H1 (cell line): ENCODE data around the gene TMEM182. TPM values are rescaled to one million over a fixed set of nuclear protein-coding genes. Genes with fewer than 3 reads are reported as not detected.

Experiments used
- CTCF ChIA-PET: fragments of 300-600 bp; sonication (Branson Sonifier 250); formaldehyde crosslinking; loops from one replicate; lab custom pipeline; 2021; ENCODE audit not compliant: partially characterized antibody; lab: Charles Lee
- POLR2A ChIA-PET: fragments of 300-600 bp; sonication (Branson Sonifier 250); formaldehyde crosslinking; loops from one replicate; lab custom pipeline; 2021; ENCODE audit warnings: inconsistent platforms; ENCODE audit not compliant: partially characterized antibody; lab: Charles Lee
- DNase-seq, 2 experiments: peaks; one replicate each; pipeline versions ENCODE4 v3.0.0 to v3.0.0-alpha.2; 2010 to 2022; ENCODE audit warnings: low spot score in 2 of 2, low read depth in 1 of 2, mixed read lengths in 1 of 2
- FAIRE-seq: peaks from 2 replicates; lab custom pipeline; 2011; peaks lifted over from hg19 to GRCh38; lab: Jason Lieb, UNC
- H2AFZ ChIP-seq: 2 replicates; pipeline ENCODE4 v1.8.1; 2012; ENCODE audit warnings: low read length, inconsistent platforms
- H2AK5ac ChIP-seq: 2 replicates; pipeline ENCODE4 v1.6.1; 2013; ENCODE audit warnings: low read depth, low read length
- H2BK120ac ChIP-seq: replicated peaks from 2 replicates; pipeline ENCODE3; 2013; ENCODE audit warnings: low read depth, low read length, inconsistent platforms
- H2BK12ac ChIP-seq: 2 replicates; pipeline ENCODE4 v1.6.1; 2013; ENCODE audit warnings: low read depth, low read length
- H2BK15ac ChIP-seq: 2 replicates; pipeline ENCODE4 v1.6.1; 2013; ENCODE audit warnings: low read length
- H2BK20ac ChIP-seq: 2 replicates; pipeline ENCODE4 v1.6.1; 2013; ENCODE audit warnings: low read length
- H2BK5ac ChIP-seq: 2 replicates; pipeline ENCODE4 v1.6.1; 2013; ENCODE audit warnings: low read depth, low read length
- H3K14ac ChIP-seq: 2 replicates; pipeline ENCODE4 v1.6.1; 2013; ENCODE audit warnings: inconsistent platforms; ENCODE audit not compliant: insufficient read length
- H3K18ac ChIP-seq: 2 replicates; pipeline ENCODE4 v1.6.1; 2013; ENCODE audit warnings: low read length; ENCODE audit errors: extremely low read depth
- H3K23ac ChIP-seq: 2 replicates; pipeline ENCODE4 v1.6.1; 2013; ENCODE audit warnings: inconsistent platforms; ENCODE audit not compliant: insufficient read length
- H3K23me2 ChIP-seq: 2 replicates; pipeline ENCODE4 v1.6.1; 2013; ENCODE audit warnings: low read depth, low read length
- H3K27ac ChIP-seq: 2 replicates; pipeline ENCODE4 v1.6.1; 2011; ENCODE audit warnings: low read depth, low read length, inconsistent platforms
- H3K27me3 ChIP-seq, 4 experiments: replicated peaks in 1 of 4; 1 replicate in 1 of 4; 2 replicates in 3 of 4; pipeline versions ENCODE4 v1.6.1 to v1.8.1; 2011 to 2013; ENCODE audit warnings: low read length in 3 of 4, mild to moderate bottlenecking in 3 of 4, inconsistent platforms in 2 of 4, mixed read lengths in 2 of 4, moderate library complexity in 1 of 4; ENCODE audit not compliant: control insufficient read depth in 3 of 4, insufficient read depth in 3 of 4; ENCODE audit errors: extremely low read depth in 1 of 4
- H3K36me3 ChIP-seq, 4 experiments: 2 replicates each; pipeline versions ENCODE4 v1.6.1 to v1.8.1; 2011 to 2013; ENCODE audit warnings: mild to moderate bottlenecking in 4 of 4, low read length in 3 of 4, moderate library complexity in 2 of 4, control low read depth in 1 of 4, inconsistent platforms in 1 of 4; ENCODE audit not compliant: insufficient read depth in 4 of 4, control insufficient read depth in 2 of 4
- H3K4ac ChIP-seq: replicated peaks from 2 replicates; pipeline ENCODE3; 2013; ENCODE audit warnings: low read length, low read depth, mixed read lengths, inconsistent platforms; ENCODE audit not compliant: insufficient read length
- H3K4me1 ChIP-seq, 4 experiments: replicated peaks in 1 of 4; 1 replicate in 1 of 4; 2 replicates in 3 of 4; pipeline versions ENCODE4 v1.6.1 to v1.8.1; 2011 to 2013; ENCODE audit warnings: low read length in 3 of 4, inconsistent platforms in 2 of 4, mixed read lengths in 1 of 4; ENCODE audit not compliant: insufficient read depth in 4 of 4, control insufficient read depth in 3 of 4
- H3K4me2 ChIP-seq, 2 experiments: 2 replicates each; pipeline versions ENCODE4 v1.6.1 to v1.8.1; 2011 to 2013; ENCODE audit warnings: low read depth in 2 of 2, low read length in 2 of 2, control low read depth in 1 of 2, inconsistent platforms in 1 of 2, mild to moderate bottlenecking in 1 of 2; ENCODE audit not compliant: insufficient read depth in 1 of 2
- H3K4me3 ChIP-seq, 4 experiments: fragments of 200-600, 300-600 bp in 1 of 4; sonication (generic), shearing (Covaris generic), sonication (Bioruptor Twin) in 1 of 4; 2 replicates each; pipeline versions ENCODE4 v1.5.1 to v1.8.1; 2011 to 2016; ENCODE audit warnings: low read length in 4 of 4, low read depth in 3 of 4, control low read depth in 2 of 4, inconsistent platforms in 2 of 4, mild to moderate bottlenecking in 2 of 4, mixed read lengths in 1 of 4, moderate library complexity in 1 of 4; ENCODE audit not compliant: insufficient read depth in 2 of 4; ENCODE audit errors: extremely low read depth in 1 of 4
- H3K56ac ChIP-seq: replicated peaks from 2 replicates; pipeline ENCODE3; 2013; ENCODE audit warnings: low read depth, mild to moderate bottlenecking, mixed read lengths, low read length, inconsistent platforms; ENCODE audit not compliant: insufficient read length
- H3K79me1 ChIP-seq: 2 replicates; pipeline ENCODE4 v1.6.1; 2013; ENCODE audit warnings: low read depth, low read length, control low read depth
- H3K79me2 ChIP-seq, 2 experiments: 2 replicates each; pipeline versions ENCODE4 v1.6.1 to v1.8.1; 2012 to 2013; ENCODE audit warnings: low read length in 2 of 2, mild to moderate bottlenecking in 2 of 2, inconsistent platforms in 1 of 2; ENCODE audit not compliant: insufficient read depth in 2 of 2, control insufficient read depth in 1 of 2
- H3K9ac ChIP-seq, 4 experiments: replicated peaks in 1 of 4; 1 replicate in 1 of 4; 2 replicates in 3 of 4; pipeline versions ENCODE4 v1.6.1 to v1.8.1; 2011 to 2013; ENCODE audit warnings: low read depth in 3 of 4, low read length in 3 of 4, control low read depth in 2 of 4, mild to moderate bottlenecking in 2 of 4, moderate library complexity in 2 of 4, inconsistent platforms in 1 of 4; ENCODE audit errors: extremely low read depth in 1 of 4
- H3K9me3 ChIP-seq, 2 experiments: 2 replicates each; pipeline versions ENCODE4 v1.6.1 to v1.8.1; 2012 to 2013; ENCODE audit warnings: mild to moderate bottlenecking in 2 of 2, moderate library complexity in 2 of 2, control low read depth in 1 of 2, inconsistent platforms in 1 of 2, low read depth in 1 of 2, low read length in 1 of 2, mixed read lengths in 1 of 2; ENCODE audit not compliant: insufficient read depth in 2 of 2
- H4K20me1 ChIP-seq, 2 experiments: replicated peaks in 1 of 2; 2 replicates each; pipeline versions ENCODE3 to v1.8.1; 2011 to 2013; ENCODE audit warnings: inconsistent platforms in 2 of 2, low read length in 2 of 2, mild to moderate bottlenecking in 1 of 2; ENCODE audit not compliant: insufficient read depth in 2 of 2, control insufficient read depth in 1 of 2
- H4K5ac ChIP-seq: 2 replicates; pipeline ENCODE4 v1.6.1; 2013; ENCODE audit warnings: low read length, low read depth, mixed read lengths, inconsistent platforms; ENCODE audit not compliant: insufficient read length
- H4K8ac ChIP-seq: 2 replicates; pipeline ENCODE4 v1.8.0; 2013; ENCODE audit warnings: mild to moderate bottlenecking, moderate library complexity, low read length, inconsistent platforms; ENCODE audit not compliant: insufficient read depth; ENCODE audit errors: extremely low read depth
- H4K91ac ChIP-seq: replicated peaks from 2 replicates; pipeline ENCODE3; 2013; ENCODE audit warnings: low read length, mixed read lengths, inconsistent platforms; ENCODE audit not compliant: insufficient read length
- BACH1 ChIP-seq: IDR thresholded peaks from 2 replicates; pipeline ENCODE4 v1.6.1; 2012; ENCODE audit warnings: low read length, improper control_type of control experiment
- BCL11A ChIP-seq, 2 experiments: IDR thresholded peaks; one replicate each; pipeline ENCODE4 v1.6.1; 2011; ENCODE audit warnings: low read depth in 2 of 2, low read length in 2 of 2, mild to moderate bottlenecking in 2 of 2
- CBX8 ChIP-seq: fragments of 300-800, 300-1000 bp; sonication (generic); IDR thresholded peaks from 2 replicates; pipeline ENCODE4 v1.7.1; 2016; ENCODE audit warnings: low read depth, low read length, borderline replicate concordance
- FOSL1 ChIP-seq: IDR thresholded peaks from 2 replicates; pipeline ENCODE4 v1.6.1; 2011; ENCODE audit warnings: mild to moderate bottlenecking, low read depth, low read length, moderate library complexity; ENCODE audit not compliant: insufficient read depth
- JUND ChIP-seq: IDR thresholded peaks from 2 replicates; pipeline ENCODE4 v1.6.1; 2011; ENCODE audit warnings: mild to moderate bottlenecking, improper control_type of control experiment, low read length
- MAX ChIP-seq: IDR thresholded peaks from 2 replicates; pipeline ENCODE4 v1.6.1; 2012; ENCODE audit warnings: inconsistent platforms
- NRF1 ChIP-seq: IDR thresholded peaks from 2 replicates; pipeline ENCODE4 v1.6.1; 2011; ENCODE audit warnings: mild to moderate bottlenecking, low read depth, low read length, improper control_type of control experiment
- PHF8 ChIP-seq: fragments of 200-600 bp; sonication (generic); conservative IDR thresholded peaks from 2 replicates; pipeline ENCODE4 v1.7.1; 2012; ENCODE audit warnings: low read depth, mild to moderate bottlenecking, inconsistent platforms, low read length, moderate library complexity
- WGBS, 2 experiments: shearing (Covaris generic) in 1 of 2; methylation state at CpG; one replicate each; pipeline versions ENCODE4 v1.1.6 to v1.1.7; 2013 to 2015; ENCODE audit warnings: low lambda C conversion rate in 2 of 2, mixed read lengths in 2 of 2, inconsistent platforms in 1 of 2, low coverage in 1 of 2, missing lambda C conversion rate in 1 of 2; ENCODE audit not compliant: insufficient replicate concordance in 2 of 2, insufficient coverage in 1 of 2, insufficient read length in 1 of 2; ENCODE audit errors: extremely low coverage in 1 of 2, missing lambda C conversion rate in 1 of 2; 5-methylcytosine and 5-hydroxymethylcytosine counted together
- polyA plus RNA-seq, 7 experiments: library from polyadenylated mRNA; depleted of rRNA in 3 of 7; stranded (reverse) in 5 of 7; unstranded in 2 of 7; fragments of >200 nt in 5 of 7; fragments of 200-250 nt in 2 of 7; gene quantifications; 1 replicate in 5 of 7; 2 replicates in 1 of 7; 4 replicates in 1 of 7; pipeline versions ENCODE4 v1.2.1 to v1.2.3, GENCODE V29; 2011 to 2013; ENCODE audit warnings: missing spikeins in 2 of 7, mixed read lengths in 2 of 7
- total RNA-seq: library from RNA; stranded (reverse); fragmentation: NEBNext Ultra II Directional; extraction: Animal tissue kit (Norgen Biotek cat#: 25700); gene quantifications from 2 replicates; pipeline ENCODE4 v1.2.1, GENCODE V29; 2021
- TF ChIP-seq, protein P1 (sequence below): IDR thresholded peaks from 2 replicates; pipeline ENCODE4 v1.6.1; 2011; ENCODE audit warnings: low read length, improper control_type of control experiment

The TMEM182 gene
- total and polyA plus RNA-seq, 2 of the 8 experiments (the other 6 are each of a cell fraction or from before 2014, with no cell fraction given): 3.1 to 4.3 TPM

- no peaks in the 10 kb centered on the region for H4K20me1 ChIP-seq
- no peak overlapping the region for H3K4me3 ChIP-seq
- H3K56ac ChIP-seq: no peak overlapping the region
- no peak overlapping the region for H2BK120ac ChIP-seq
- no peak overlapping the region for H3K23ac ChIP-seq
- ChIA-PET CTCF (no interaction called here), POLR2A (no interaction called here)
- H3K27me3 ChIP-seq: no peaks in the 10 kb centered on the region
- no peak overlapping the region for H2BK12ac ChIP-seq
- no peak overlapping the region for H4K8ac ChIP-seq
- no peak overlapping the region for H2AFZ ChIP-seq
- no peaks in the 10 kb centered on the region for H3K36me3 ChIP-seq
- DNase-seq (no peak), FAIRE-seq (no peak)
- no peak overlapping the region for H2BK5ac ChIP-seq
- no peak overlapping the region for H2BK20ac ChIP-seq
- H3K27ac ChIP-seq: no peak overlapping the region
- no peak overlapping the region for H3K4ac ChIP-seq
- H3K9me3 ChIP-seq: no peaks in the 10 kb centered on the region
- H3K4me2 ChIP-seq: no peak overlapping the region
- H4K5ac ChIP-seq: no peak overlapping the region
- H3K79me2 ChIP-seq: no peaks in the 10 kb centered on the region
- 93% methylated on average over 6 of the region's 6 CpGs; no CpG with 5 or more reads in 1 of the 2 experiments for WGBS, 2 experiments
- no peak overlapping the region for H2AK5ac ChIP-seq
- H3K9ac ChIP-seq: no peak overlapping the region
- H3K18ac ChIP-seq: no peak overlapping the region
- no peak overlapping the region for H2BK15ac ChIP-seq
- no peak overlapping the region for H3K14ac ChIP-seq
- no peaks in the 10 kb centered on the region for H3K23me2 ChIP-seq
- no peaks in the 10 kb centered on the region for H3K79me1 ChIP-seq
- H3K4me1 ChIP-seq: peaks cover 0 to 2% (median 0%) of the 10 kb centered on the region in 4 experiments; a peak in 1 of 7 replicates
- no peak overlapping the region for H4K91ac ChIP-seq
- TF ChIP-seq FOSL1 (no peak), CBX8 (no peak), BACH1 (no peak), PHF8 (no peak), JUND (no peak), BCL11A (IDR thresholded peaks at IDR 0.05; ENCODE audit: low read depth in 2 of 2, low read length in 2 of 2) (no peak), MAX (no peak), NRF1 (no peak)
- TF ChIP-seq, protein P1, sequence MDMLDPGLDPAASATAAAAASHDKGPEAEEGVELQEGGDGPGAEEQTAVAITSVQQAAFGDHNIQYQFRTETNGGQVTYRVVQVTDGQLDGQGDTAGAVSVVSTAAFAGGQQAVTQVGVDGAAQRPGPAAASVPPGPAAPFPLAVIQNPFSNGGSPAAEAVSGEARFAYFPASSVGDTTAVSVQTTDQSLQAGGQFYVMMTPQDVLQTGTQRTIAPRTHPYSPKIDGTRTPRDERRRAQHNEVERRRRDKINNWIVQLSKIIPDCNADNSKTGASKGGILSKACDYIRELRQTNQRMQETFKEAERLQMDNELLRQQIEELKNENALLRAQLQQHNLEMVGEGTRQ: no peak
Measured at GRCh38 chr2:102834523-102835273, 72.9 kb downstream of the TMEM182 start.
